SK-N-SH (cell line): Measurements from ENCODE around the gene TGM2. TPM values are rescaled to one million over a fixed set of nuclear protein-coding genes. Genes with fewer than 3 reads are reported as not detected.
A peak's percentile ranks its signal among the peaks of the same experiment; 100 is the strongest.

Experiments used
- CTCF ChIA-PET: fragments of 300-600, 350-600 bp; formaldehyde crosslinking; extraction: SDS; loops from one replicate; lab custom pipeline; 2021; lab: Yijun Ruan, JAX
- POLR2A ChIA-PET: fragments of 350-600 bp; sonication (Branson Sonifier 250); formaldehyde crosslinking; extraction: SDS; loops from one replicate; lab custom pipeline; 2020; ENCODE audit warnings: antibody characterized with exemption, inconsistent platforms; lab: Yijun Ruan, JAX
- DNase-seq: peaks from one replicate; pipeline ENCODE4 v3.0.0; 2012
- H2AFZ ChIP-seq: fragments of 200-600 bp; sonication (generic); 2 replicates; pipeline ENCODE4 v1.8.1; 2016; ENCODE audit warnings: antibody characterized with exemption, mild to moderate bottlenecking, low read depth
- H3F3A ChIP-seq: fragments of 200-600 bp; sonication (generic); replicated peaks from 2 replicates; pipeline ENCODE3; 2016; ENCODE audit warnings: antibody characterized with exemption, mild to moderate bottlenecking; ENCODE audit not compliant: insufficient read depth
- H3K27ac ChIP-seq, 2 experiments: fragments of 200-500 bp in 1 of 2; fragments of 200-600 bp in 1 of 2; sonication (Bioruptor generic) in 1 of 2; sonication (generic), shearing (Covaris generic) in 1 of 2; 2 replicates each; pipeline versions ENCODE4 v1.5.1 to v1.6.1; 2014 to 2016; ENCODE audit warnings: low read depth in 2 of 2, inconsistent platforms in 1 of 2, low read length in 1 of 2, mild to moderate bottlenecking in 1 of 2, mixed read lengths in 1 of 2
- H3K27me3 ChIP-seq: fragments of 200-600 bp; sonication (generic), shearing (Covaris generic); 2 replicates; pipeline ENCODE4 v1.6.1; 2016; ENCODE audit warnings: mixed run types; ENCODE audit not compliant: insufficient read depth
- H3K36me3 ChIP-seq, 2 experiments: fragments of 200-500 bp in 1 of 2; fragments of 200-600 bp in 1 of 2; sonication (Bioruptor generic) in 1 of 2; sonication (generic) in 1 of 2; replicated peaks in 1 of 2; 2 replicates each; pipeline versions ENCODE3 to v1.5.1; 2014 to 2016; ENCODE audit warnings: low read length in 1 of 2, mild to moderate bottlenecking in 1 of 2; ENCODE audit not compliant: insufficient read depth in 2 of 2, control insufficient read depth in 1 of 2
- H3K4me1 ChIP-seq, 2 experiments: fragments of 200-500 bp in 1 of 2; fragments of 200-600 bp in 1 of 2; sonication (Bioruptor generic) in 1 of 2; sonication (generic), shearing (Covaris generic) in 1 of 2; 2 replicates each; pipeline versions ENCODE4 v1.5.1 to v1.6.1; 2014 to 2016; ENCODE audit warnings: low read depth in 1 of 2, low read length in 1 of 2, mixed run types in 1 of 2; ENCODE audit not compliant: insufficient read depth in 2 of 2, control insufficient read depth in 1 of 2
- H3K4me2 ChIP-seq: fragments of 200-600 bp; sonication (generic), shearing (Covaris generic); 2 replicates; pipeline ENCODE4 v1.6.1; 2017; ENCODE audit warnings: mixed run types
- H3K4me3 ChIP-seq, 2 experiments: fragments of 200-500 bp in 1 of 2; fragments of 200-600 bp in 1 of 2; sonication (Bioruptor generic) in 1 of 2; sonication (generic), shearing (Covaris generic) in 1 of 2; 2 replicates each; pipeline versions ENCODE4 v1.5.1 to v1.8.1; 2014 to 2016; ENCODE audit warnings: low read depth in 2 of 2, inconsistent platforms in 1 of 2, low read length in 1 of 2, mild to moderate bottlenecking in 1 of 2, mixed read lengths in 1 of 2, moderate library complexity in 1 of 2
- H3K79me2 ChIP-seq: fragments of 200-600 bp; sonication (generic); 2 replicates; pipeline ENCODE4 v1.8.1; 2017; ENCODE audit warnings: mild to moderate bottlenecking; ENCODE audit not compliant: insufficient read depth
- H3K9ac ChIP-seq: fragments of 200-600 bp; sonication (generic); 2 replicates; pipeline ENCODE4 v1.6.1; 2017; ENCODE audit warnings: mixed run types
- H3K9me2 ChIP-seq: fragments of 200-600 bp; sonication (generic); 2 replicates; pipeline ENCODE4 v1.6.1; 2017; ENCODE audit warnings: mixed run types
- H3K9me3 ChIP-seq: fragments of 200-600 bp; sonication (generic); 2 replicates; pipeline ENCODE4 v1.6.1; 2017; ENCODE audit warnings: mixed run types, mild to moderate bottlenecking, moderate library complexity
- H4K20me1 ChIP-seq: fragments of 200-600 bp; sonication (generic); 2 replicates; pipeline ENCODE4 v1.6.1; 2017; ENCODE audit warnings: mild to moderate bottlenecking, mixed run types; ENCODE audit not compliant: insufficient read depth
- EP300 ChIP-seq, 2 experiments: IDR thresholded peaks; 2 replicates each; pipeline versions ENCODE4 v1.4.0 to v1.6.1; 2012; ENCODE audit warnings: borderline replicate concordance in 1 of 2, low read depth in 1 of 2, low read length in 1 of 2
- FOSL2 ChIP-seq: IDR thresholded peaks from 2 replicates; pipeline ENCODE4 v1.4.0; 2012; ENCODE audit warnings: low read depth, mild to moderate bottlenecking, moderate library complexity, borderline replicate concordance
- FOXJ3 ChIP-seq: sonication (generic); formaldehyde crosslinking; IDR thresholded peaks from 2 replicates; pipeline ENCODE4 v1.5.1; 2020; ENCODE audit warnings: mild to moderate bottlenecking, missing genetic modification reagents
- GABPA ChIP-seq: IDR thresholded peaks from 2 replicates; pipeline ENCODE4 v1.4.0; 2012; ENCODE audit warnings: low read depth, mild to moderate bottlenecking
- GATA2 ChIP-seq: sonication (generic); formaldehyde crosslinking; IDR thresholded peaks from 2 replicates; pipeline ENCODE4 v1.5.0; 2020; ENCODE audit warnings: mild to moderate bottlenecking, missing genetic modification reagents
- JUND ChIP-seq: IDR thresholded peaks from 2 replicates; pipeline ENCODE4 v1.4.0; 2012
- MEF2A ChIP-seq: IDR thresholded peaks from 2 replicates; pipeline ENCODE4 v1.4.0; 2012; ENCODE audit warnings: low read depth, borderline replicate concordance
- NRF1 ChIP-seq: IDR thresholded peaks from 2 replicates; pipeline ENCODE4 v1.6.1; 2012; ENCODE audit warnings: low read depth, mild to moderate bottlenecking, low read length
- RAD21 ChIP-seq: IDR thresholded peaks from 2 replicates; pipeline ENCODE4 v1.6.1; 2012; ENCODE audit warnings: mild to moderate bottlenecking, low read length
- RXRA ChIP-seq: IDR thresholded peaks from 2 replicates; pipeline ENCODE4 v1.4.0; 2012; ENCODE audit warnings: low read depth, mild to moderate bottlenecking, borderline replicate concordance
- SMC3 ChIP-seq: IDR thresholded peaks from 2 replicates; pipeline ENCODE4 v1.6.1; 2012; ENCODE audit warnings: low read depth, low read length, improper control_type of control experiment
- TAF1 ChIP-seq: IDR thresholded peaks from 2 replicates; pipeline ENCODE4 v1.6.1; 2012; ENCODE audit warnings: low read depth, mild to moderate bottlenecking, low read length, moderate library complexity, borderline replicate concordance
- TCF12 ChIP-seq: IDR thresholded peaks from 2 replicates; pipeline ENCODE4 v1.4.0; 2012
- YY1 ChIP-seq: IDR thresholded peaks from 2 replicates; pipeline ENCODE4 v1.4.0; 2012; ENCODE audit warnings: low read depth, mild to moderate bottlenecking
- WGBS: methylation state at CpG from one replicate; pipeline ENCODE4 v1.1.6; 2017; ENCODE audit warnings: low lambda C conversion rate; 5-methylcytosine and 5-hydroxymethylcytosine counted together
- polyA plus RNA-seq, 3 experiments: library from polyadenylated mRNA; depleted of rRNA; stranded (reverse); fragments of >200 nt; gene quantifications; 2 replicates each; pipeline ENCODE4 v1.2.3, GENCODE V29; 2012
- TF ChIP-seq, protein P1 (sequence below): IDR thresholded peaks from 2 replicates; pipeline ENCODE4 v1.4.0; 2012; ENCODE audit warnings: low read depth, borderline replicate concordance
- TF ChIP-seq, protein P2 (sequence below): fragments of 200-600 bp; sonication (generic); IDR thresholded peaks from 2 replicates; pipeline ENCODE4 v1.6.1; 2017; ENCODE audit warnings: antibody characterized with exemption, mild to moderate bottlenecking, moderate library complexity

Gene TGM2
- polyA plus RNA-seq, 1 of the 3 experiments (the other 2 are of a cell fraction), result 676 TPM

DNA sequence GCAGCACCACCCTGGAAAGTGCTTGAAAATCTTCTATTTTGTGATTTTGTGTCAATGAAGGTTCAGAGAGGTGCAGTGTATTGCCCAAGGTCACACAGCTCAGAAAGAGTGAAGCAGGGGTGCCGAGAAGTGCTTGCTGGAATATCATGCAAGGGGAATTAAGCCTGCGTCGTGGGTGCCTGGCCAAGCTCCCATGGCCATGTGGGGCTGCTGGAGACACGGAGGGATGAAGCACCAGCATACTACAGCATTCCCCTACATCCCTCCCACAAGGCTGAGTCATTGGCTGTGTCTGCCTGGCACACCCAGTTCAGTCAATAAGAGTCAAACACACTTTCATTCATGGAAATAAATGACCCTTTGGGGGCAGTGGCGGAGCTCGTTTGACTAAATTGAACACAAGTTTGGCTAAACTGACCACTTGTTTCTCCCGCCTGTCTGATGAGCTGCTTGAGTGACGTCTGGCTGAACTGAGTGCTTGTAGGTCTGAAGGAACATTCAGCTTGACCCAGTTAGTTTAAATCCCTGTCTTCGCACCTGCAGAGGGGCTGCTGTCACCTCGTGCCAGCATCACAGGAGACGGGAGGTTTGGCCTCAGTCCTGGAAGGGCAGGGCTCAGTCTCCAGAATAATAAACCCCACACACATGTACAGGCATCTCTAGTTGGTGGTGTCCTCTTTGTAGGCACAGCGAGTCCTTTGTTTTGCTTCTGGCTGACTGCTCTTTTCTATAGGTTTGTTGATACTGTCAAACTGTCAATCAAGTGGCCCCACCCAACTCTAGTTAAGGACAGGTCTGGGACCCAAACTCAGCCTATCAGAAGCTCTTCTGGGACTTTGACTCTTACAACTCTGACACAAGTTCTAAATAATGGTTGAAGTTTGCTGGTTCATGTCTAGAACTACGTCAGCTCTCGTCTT is 8.4 kb upstream of the TGM2 start (continued):
- TF ChIP-seq EP300 (IDR thresholded peaks at IDR 0.05; ENCODE audit: borderline replicate concordance in 1 of 2, low read depth in 1 of 2, low read length in 1 of 2) (peak in 1 of 2 experiments; percentile 23; a peak in 1 of 4 replicates), JUND (peak; percentile 64), SMC3 (peak; percentile 13; the same call in 1 of the 2 replicates), MEF2A (no peak), RAD21 (no peak), RXRA (peak; percentile 0; the same call in 1 of the 2 replicates), TAF1 (no peak), FOXJ3 (CRISPR knock-in tag) (no peak), GABPA (no peak), GATA2 (CRISPR knock-in tag) (no peak), YY1 (no peak), FOSL2 (peak; percentile 76; the same call in 1 of the 2 replicates)
- TF ChIP-seq, protein P1, sequence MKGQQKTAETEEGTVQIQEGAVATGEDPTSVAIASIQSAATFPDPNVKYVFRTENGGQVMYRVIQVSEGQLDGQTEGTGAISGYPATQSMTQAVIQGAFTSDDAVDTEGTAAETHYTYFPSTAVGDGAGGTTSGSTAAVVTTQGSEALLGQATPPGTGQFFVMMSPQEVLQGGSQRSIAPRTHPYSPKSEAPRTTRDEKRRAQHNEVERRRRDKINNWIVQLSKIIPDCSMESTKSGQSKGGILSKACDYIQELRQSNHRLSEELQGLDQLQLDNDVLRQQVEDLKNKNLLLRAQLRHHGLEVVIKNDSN, result no peak

DNA sequence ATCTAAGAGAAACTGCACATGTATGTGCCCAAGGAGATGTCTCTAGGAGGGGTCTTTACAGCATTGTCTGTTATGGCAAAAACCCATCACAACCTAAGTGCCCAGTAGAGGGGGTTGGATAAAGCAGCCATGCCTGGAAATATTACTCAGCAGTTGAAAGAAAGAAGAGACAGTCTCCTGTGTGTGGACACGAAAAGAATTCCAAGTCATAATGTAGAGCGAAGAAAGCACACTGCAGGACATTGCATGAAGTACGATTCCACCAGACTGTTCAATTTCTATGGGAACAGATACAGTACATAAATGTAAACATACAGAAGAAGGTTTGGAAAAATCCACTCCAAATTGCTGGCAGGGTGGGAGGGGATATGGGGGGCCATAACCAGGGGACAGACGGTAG is 7.3 kb upstream of the TGM2 start:
- no peaks in the 10 kb centered on the region for H3K9me2 ChIP-seq
- no peak overlapping the region; the same call in 1 of the 2 replicates for H3K9ac ChIP-seq
- no peaks in the 10 kb centered on the region for H3K36me3 ChIP-seq
- H3K27me3 ChIP-seq, result no peaks in the 10 kb centered on the region
- no peaks in the 10 kb centered on the region for H3K79me2 ChIP-seq
- H3K4me2 ChIP-seq, result peak overlapping the region; percentile 41; the same call in 1 of the 2 replicates
- no peaks in the 10 kb centered on the region for H3K9me3 ChIP-seq
- CTCF ChIA-PET, result interaction anchor here (0.7 to 8.1 kb wide), 5 partner anchors 16 to 115 kb away, joined by 3 to 63 read pairs (median 4); no protein-coding TSS in a partner anchor
- no peak for DNase-seq
- H3K4me1 ChIP-seq, result peaks cover 27% of the 10 kb centered on the region in 2 experiments
- 0 out of 2 replicates have a peak, but pooled peaks have one; percentile 21 for TF ChIP-seq RAD21
- TF ChIP-seq RXRA, result no peak
- TF ChIP-seq SMC3, result peak; percentile 29; the same call in 1 of the 2 replicates
- TF ChIP-seq MEF2A, result no peak
- TF ChIP-seq, protein P2, sequence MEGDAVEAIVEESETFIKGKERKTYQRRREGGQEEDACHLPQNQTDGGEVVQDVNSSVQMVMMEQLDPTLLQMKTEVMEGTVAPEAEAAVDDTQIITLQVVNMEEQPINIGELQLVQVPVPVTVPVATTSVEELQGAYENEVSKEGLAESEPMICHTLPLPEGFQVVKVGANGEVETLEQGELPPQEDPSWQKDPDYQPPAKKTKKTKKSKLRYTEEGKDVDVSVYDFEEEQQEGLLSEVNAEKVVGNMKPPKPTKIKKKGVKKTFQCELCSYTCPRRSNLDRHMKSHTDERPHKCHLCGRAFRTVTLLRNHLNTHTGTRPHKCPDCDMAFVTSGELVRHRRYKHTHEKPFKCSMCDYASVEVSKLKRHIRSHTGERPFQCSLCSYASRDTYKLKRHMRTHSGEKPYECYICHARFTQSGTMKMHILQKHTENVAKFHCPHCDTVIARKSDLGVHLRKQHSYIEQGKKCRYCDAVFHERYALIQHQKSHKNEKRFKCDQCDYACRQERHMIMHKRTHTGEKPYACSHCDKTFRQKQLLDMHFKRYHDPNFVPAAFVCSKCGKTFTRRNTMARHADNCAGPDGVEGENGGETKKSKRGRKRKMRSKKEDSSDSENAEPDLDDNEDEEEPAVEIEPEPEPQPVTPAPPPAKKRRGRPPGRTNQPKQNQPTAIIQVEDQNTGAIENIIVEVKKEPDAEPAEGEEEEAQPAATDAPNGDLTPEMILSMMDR, result peak; percentile 61
- TF ChIP-seq TCF12, result peak; percentile 22; the same call in 1 of the 2 replicates
- TF ChIP-seq NRF1, result no peak
- TF ChIP-seq GATA2 (CRISPR knock-in tag), result no peak
- WGBS, result 47% methylated on average over 4 of the region's 4 CpGs
- H2AFZ ChIP-seq, result no peak overlapping the region
- POLR2A ChIA-PET, result no interaction called here
- H4K20me1 ChIP-seq, result no peaks in the 10 kb centered on the region
- peaks cover 19% of the 10 kb centered on the region for H3F3A ChIP-seq
- peak overlapping the region in 1 of 2 experiments; percentile 67; a peak in 2 of 4 replicates for H3K27ac ChIP-seq
- no peak overlapping the region for H3K4me3 ChIP-seq
